Activated naive CD4-positive, alpha-beta T cell treated with anti-CD3 and anti-CD28 coated beads, Interleukin-2, amount 50 U/mL, for 16 hours (primary cell): ENCODE data around the gene JMJD4.

Experiments
- DNase-seq: peaks from one replicate; pipeline ENCODE4 v3.0.0-alpha.2; 2020

JMJD4 gene

GRCh38 chr1:227748496-227749182 is 13.5 kb upstream of the JMJD4 start:
- DNase-seq, result no peak

GRCh38 chr1:227747948-227748495 is 12.9 kb upstream of the JMJD4 start:
- no peak for DNase-seq

- DNase-seq, result no peak
Observed at GRCh38 chr1:227747382-227747781, 12.3 kb upstream of the JMJD4 start.

GRCh38 chr1:227746676-227747075 is 11.6 kb upstream of the JMJD4 start:
- no peak for DNase-seq

- DNase-seq, result no peak
Observed at GRCh38 chr1:227745568-227746265, 10.6 kb upstream of the JMJD4 start.

- DNase-seq, result no peak
Observed at GRCh38 chr1:227744668-227745067, 9.6 kb upstream of the JMJD4 start.

- DNase-seq, result no peak
Observed at GRCh38 chr1:227742738-227743715, 7.9 kb upstream of the JMJD4 start.

GRCh38 chr1:227741166-227741870 is 6.2 kb upstream of the JMJD4 start:
- no peak for DNase-seq

GRCh38 chr1:227740401-227740960 is 5.4 kb upstream of the JMJD4 start:
- DNase-seq, result no peak

- no peak for DNase-seq
Observed at GRCh38 chr1:227739636-227740035, 4.5 kb upstream of the JMJD4 start.

GRCh38 chr1:227738820-227739219 is 3.7 kb upstream of the JMJD4 start:
- no peak for DNase-seq

GRCh38 chr1:227736814-227737432 is 1.8 kb upstream of the JMJD4 start:
- no peak for DNase-seq

GRCh38 chr1:227735539-227736285 is 610 bp upstream of the JMJD4 start:
- no peak for DNase-seq

GRCh38 chr1:227734546-227734855 is 601 bp downstream of the JMJD4 start:
- DNase-seq, result no peak

- no peak for DNase-seq
Observed at GRCh38 chr1:227733751-227734545, 1.2 kb downstream of the JMJD4 start.

- DNase-seq, result no peak
Observed at GRCh38 chr1:227733309-227733705, 1.8 kb downstream of the JMJD4 start.

GRCh38 chr1:227732586-227733308 is 2.4 kb downstream of the JMJD4 start:
- no peak for DNase-seq

GRCh38 chr1:227731696-227732585 is 3.2 kb downstream of the JMJD4 start:
- no peak for DNase-seq
